Osteocyte (in vitro differentiated cells): ENCODE data around the gene GPATCH4. TPM values are rescaled to one million over a fixed set of nuclear protein-coding genes. Genes with fewer than 3 reads are reported as not detected.

Experiments
- DNase-seq: peaks from one replicate; pipeline ENCODE4 v3.0.0; 2021; ENCODE audit warnings: mixed read lengths; ENCODE audit not compliant: unreplicated experiment; ENCODE audit errors: extremely low spot score
- H3K27ac Mint-ChIP-seq: one replicate; pipeline ENCODE4 v1.8.0; 2021; ENCODE audit warnings: mild to moderate bottlenecking, mixed read lengths; ENCODE audit not compliant: unreplicated experiment
- H3K27me3 Mint-ChIP-seq: one replicate; pipeline ENCODE4 v1.8.0; 2021; ENCODE audit warnings: mixed read lengths; ENCODE audit not compliant: unreplicated experiment
- H3K36me3 Mint-ChIP-seq: one replicate; pipeline ENCODE4 v1.8.0; 2021; ENCODE audit warnings: mixed read lengths; ENCODE audit not compliant: unreplicated experiment
- H3K4me1 Mint-ChIP-seq: one replicate; pipeline ENCODE4 v1.8.0; 2021; ENCODE audit warnings: mixed read lengths; ENCODE audit not compliant: unreplicated experiment
- H3K4me3 Mint-ChIP-seq: one replicate; pipeline ENCODE4 v1.8.0; 2021; ENCODE audit warnings: mild to moderate bottlenecking, moderate library complexity, mixed read lengths; ENCODE audit not compliant: unreplicated experiment
- H3K9me3 Mint-ChIP-seq: one replicate; pipeline ENCODE4 v1.8.0; 2021; ENCODE audit warnings: mixed read lengths; ENCODE audit not compliant: unreplicated experiment
- total RNA-seq: library from RNA; stranded (reverse); gene quantifications from 2 replicates; pipeline ENCODE4 v1.2.1, GENCODE V29; 2021
- TF ChIP-seq, protein P1 (sequence below): fragments of 200-600 bp; sonication (generic); IDR thresholded peaks from 2 replicates; pipeline ENCODE4 v1.5.0; 2021; ENCODE audit warnings: antibody characterized with exemption, mild to moderate bottlenecking, moderate library complexity

GPATCH4 gene
- total RNA-seq, 1 donor from 2014 or later, result 20.6 TPM

DNA sequence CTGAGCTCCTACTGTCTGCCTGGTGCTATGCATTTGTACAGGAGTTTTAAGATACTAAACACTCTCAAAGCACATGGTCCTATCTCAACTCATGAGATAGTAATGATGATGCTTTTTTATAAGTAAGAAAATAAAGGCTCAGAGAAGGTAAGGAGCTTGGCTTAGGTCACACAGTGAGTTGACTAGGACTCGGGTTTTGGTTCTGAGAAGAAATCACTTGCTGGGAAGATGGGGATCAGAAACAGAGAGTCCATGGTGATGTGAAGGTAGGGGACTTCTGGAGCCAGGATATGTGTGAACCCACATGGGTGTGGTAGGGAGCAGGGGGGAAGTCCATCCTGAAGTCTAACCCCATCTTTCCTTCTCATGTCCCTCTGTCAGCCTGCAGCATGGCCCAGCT, 44.4 kb upstream of the GPATCH4 start:
- DNase-seq, result no peak
- H3K36me3 Mint-ChIP-seq, result no peaks in the 10 kb centered on the region
- TF ChIP-seq, protein P1, sequence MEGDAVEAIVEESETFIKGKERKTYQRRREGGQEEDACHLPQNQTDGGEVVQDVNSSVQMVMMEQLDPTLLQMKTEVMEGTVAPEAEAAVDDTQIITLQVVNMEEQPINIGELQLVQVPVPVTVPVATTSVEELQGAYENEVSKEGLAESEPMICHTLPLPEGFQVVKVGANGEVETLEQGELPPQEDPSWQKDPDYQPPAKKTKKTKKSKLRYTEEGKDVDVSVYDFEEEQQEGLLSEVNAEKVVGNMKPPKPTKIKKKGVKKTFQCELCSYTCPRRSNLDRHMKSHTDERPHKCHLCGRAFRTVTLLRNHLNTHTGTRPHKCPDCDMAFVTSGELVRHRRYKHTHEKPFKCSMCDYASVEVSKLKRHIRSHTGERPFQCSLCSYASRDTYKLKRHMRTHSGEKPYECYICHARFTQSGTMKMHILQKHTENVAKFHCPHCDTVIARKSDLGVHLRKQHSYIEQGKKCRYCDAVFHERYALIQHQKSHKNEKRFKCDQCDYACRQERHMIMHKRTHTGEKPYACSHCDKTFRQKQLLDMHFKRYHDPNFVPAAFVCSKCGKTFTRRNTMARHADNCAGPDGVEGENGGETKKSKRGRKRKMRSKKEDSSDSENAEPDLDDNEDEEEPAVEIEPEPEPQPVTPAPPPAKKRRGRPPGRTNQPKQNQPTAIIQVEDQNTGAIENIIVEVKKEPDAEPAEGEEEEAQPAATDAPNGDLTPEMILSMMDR, result no peak
- peaks cover 12% of the 10 kb centered on the region for H3K4me1 Mint-ChIP-seq
- H3K27me3 Mint-ChIP-seq, result peaks cover 83% of the 10 kb centered on the region
- no peak overlapping the region for H3K4me3 Mint-ChIP-seq
- H3K9me3 Mint-ChIP-seq, result no peaks in the 10 kb centered on the region
- no peak overlapping the region for H3K27ac Mint-ChIP-seq

DNA sequence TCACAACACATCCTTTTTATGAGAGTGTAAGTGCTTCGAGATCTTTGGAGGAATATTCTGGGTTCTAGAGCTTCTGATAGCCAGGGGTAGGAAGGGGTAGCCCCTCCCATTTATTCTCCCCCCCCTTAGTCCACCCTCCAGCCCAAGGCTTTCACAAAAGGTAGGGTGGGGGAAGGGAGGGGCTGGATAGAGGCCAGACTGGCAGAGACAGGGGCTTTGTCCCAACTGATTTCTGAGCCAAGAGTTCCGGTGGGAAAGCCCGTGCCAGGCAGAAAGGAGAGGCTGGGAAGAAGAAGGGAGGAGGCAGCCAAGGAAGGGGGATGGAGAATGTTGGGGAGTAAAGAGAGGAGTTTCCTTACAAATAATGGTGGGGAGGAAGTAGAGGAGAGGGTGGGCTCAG, 43.8 kb upstream of the GPATCH4 start:
- no peak for DNase-seq
- H3K27me3 Mint-ChIP-seq, result peaks cover 82% of the 10 kb centered on the region
- H3K36me3 Mint-ChIP-seq, result no peaks in the 10 kb centered on the region
- H3K9me3 Mint-ChIP-seq, result no peaks in the 10 kb centered on the region
- peaks cover 12% of the 10 kb centered on the region for H3K4me1 Mint-ChIP-seq
- TF ChIP-seq, protein P1, result no peak
- no peak overlapping the region for H3K27ac Mint-ChIP-seq
- no peak overlapping the region for H3K4me3 Mint-ChIP-seq

DNA sequence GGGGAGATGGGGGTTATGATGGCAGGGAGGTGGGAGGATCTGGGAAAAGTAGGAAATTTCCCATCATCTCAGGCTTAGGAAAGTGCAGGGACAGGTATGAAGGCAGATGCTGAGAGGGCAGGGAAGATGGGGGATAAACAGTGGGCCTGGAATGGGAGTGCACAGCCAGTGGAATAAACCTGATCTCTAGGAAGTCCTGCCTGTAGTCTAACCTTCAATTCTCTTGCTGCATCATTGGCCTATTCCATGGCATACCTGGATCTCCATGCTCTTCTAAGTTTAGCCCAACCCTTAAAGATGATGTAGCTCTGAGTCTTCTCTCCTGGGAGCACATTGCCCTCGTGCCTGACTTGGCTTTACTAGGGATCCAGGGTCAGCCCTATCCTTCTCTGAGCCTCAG, 43.4 kb upstream of the GPATCH4 start:
- H3K4me1 Mint-ChIP-seq, result peaks cover 16% of the 10 kb centered on the region
- H3K27me3 Mint-ChIP-seq, result peaks cover 82% of the 10 kb centered on the region
- TF ChIP-seq, protein P1, result no peak
- no peak overlapping the region for H3K4me3 Mint-ChIP-seq
- no peaks in the 10 kb centered on the region for H3K9me3 Mint-ChIP-seq
- H3K36me3 Mint-ChIP-seq, result no peaks in the 10 kb centered on the region
- no peak overlapping the region for H3K27ac Mint-ChIP-seq
- no peak for DNase-seq

DNA sequence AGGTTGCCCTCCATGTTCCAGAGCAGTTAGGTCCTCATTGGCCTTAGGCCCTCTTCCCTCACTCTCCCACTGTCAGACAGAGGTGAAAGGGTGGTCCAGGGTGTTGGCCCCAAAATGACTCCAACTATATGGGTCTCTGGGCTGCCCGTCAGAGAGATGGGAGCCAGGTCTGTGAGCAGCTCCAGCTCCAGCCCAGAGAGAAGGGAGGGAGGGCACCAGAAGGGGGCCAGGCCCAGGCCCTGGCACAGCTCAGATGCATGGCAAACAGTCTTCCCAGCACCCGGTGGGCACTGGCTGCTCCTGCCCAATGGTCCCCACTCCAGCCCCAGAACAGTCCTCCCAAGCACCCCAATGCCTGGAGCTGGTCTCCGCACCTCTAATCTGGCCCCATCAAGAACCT, 42.9 kb upstream of the GPATCH4 start:
- no peak for DNase-seq
- H3K4me1 Mint-ChIP-seq, result peaks cover 21% of the 10 kb centered on the region
- H3K4me3 Mint-ChIP-seq, result no peak overlapping the region
- TF ChIP-seq, protein P1, result no peak
- H3K27ac Mint-ChIP-seq, result no peak overlapping the region
- no peaks in the 10 kb centered on the region for H3K9me3 Mint-ChIP-seq
- H3K27me3 Mint-ChIP-seq, result peaks cover 83% of the 10 kb centered on the region
- no peaks in the 10 kb centered on the region for H3K36me3 Mint-ChIP-seq

DNA sequence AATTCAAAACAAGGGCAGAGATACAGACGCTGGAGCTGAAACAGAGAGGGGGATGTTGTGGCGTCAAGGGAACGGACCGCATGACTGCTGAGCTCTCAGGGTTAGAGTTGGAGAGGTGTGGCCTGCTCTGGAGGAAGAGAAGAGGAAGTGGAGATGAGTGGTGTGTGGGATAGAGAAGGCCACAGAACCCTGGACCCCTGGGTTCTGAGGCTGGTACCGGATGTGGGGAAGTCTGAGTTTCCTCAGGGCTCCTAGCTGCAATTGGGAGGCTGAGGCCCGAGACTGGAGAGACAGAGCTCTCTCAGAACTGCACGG, 42.5 kb upstream of the GPATCH4 start:
- DNase-seq, result no peak
- Mint-ChIP-seq H3K4me3 (no peak overlapping the region), H3K9me3 (no peaks in the 10 kb centered on the region)

More for the DNA sequence above, 42.5 kb upstream of the GPATCH4 start:
- Mint-ChIP-seq H3K36me3 (no peaks in the 10 kb centered on the region), H3K4me1 (peaks cover 24% of the 10 kb centered on the region), H3K27me3 (peaks cover 83% of the 10 kb centered on the region), H3K27ac (no peak overlapping the region)
- TF ChIP-seq, protein P1, result no peak
